HG02571 (cell line): Measurements from ENCODE around the gene ZNFX1.

Experiments
- ATAC-seq: cut with Tn5 transposase; IDR thresholded peaks from one replicate; pipeline ENCODE4 v1.9.1; 2021; ENCODE audit warnings: mild to moderate bottlenecking, moderate library complexity; ENCODE audit not compliant: unreplicated experiment

ZNFX1 gene

GRCh38 chr20:49279677-49280462 is 2.0 kb upstream of the ZNFX1 start:
- ATAC-seq = no peak

- no peak for ATAC-seq
Measured at GRCh38 chr20:49278818-49279676, 1.2 kb upstream of the ZNFX1 start.

GRCh38 chr20:49277786-49278035 is 146 bp downstream of the ZNFX1 start:
- ATAC-seq = no peak

GRCh38 chr20:49276961-49277785 is 684 bp downstream of the ZNFX1 start:
- ATAC-seq = no peak

GRCh38 chr20:49276161-49276960 is 1.5 kb downstream of the ZNFX1 start:
- no peak for ATAC-seq

GRCh38 chr20:49275636-49276035 is 2.2 kb downstream of the ZNFX1 start:
- ATAC-seq = no peak

GRCh38 chr20:49275216-49275615 is 2.6 kb downstream of the ZNFX1 start:
- no peak for ATAC-seq

- ATAC-seq = no peak
Measured at GRCh38 chr20:49273696-49274277, 4.1 kb downstream of the ZNFX1 start.

GRCh38 chr20:49272654-49273053 is 5.2 kb downstream of the ZNFX1 start:
- ATAC-seq = no peak

GRCh38 chr20:49270736-49271135 is 7.1 kb downstream of the ZNFX1 start:
- ATAC-seq = no peak

GRCh38 chr20:49270177-49270576 is 7.7 kb downstream of the ZNFX1 start:
- ATAC-seq = no peak

- ATAC-seq = no peak
Measured at GRCh38 chr20:49268600-49269365, 9.1 kb downstream of the ZNFX1 start.

GRCh38 chr20:49267327-49267726 is 10.5 kb downstream of the ZNFX1 start:
- no peak for ATAC-seq

- ATAC-seq = no peak
Measured at GRCh38 chr20:49262444-49262843, 15.4 kb downstream of the ZNFX1 start.

- no peak for ATAC-seq
Measured at GRCh38 chr20:49261173-49261572, 16.7 kb downstream of the ZNFX1 start.

GRCh38 chr20:49260218-49260617 is 17.6 kb downstream of the ZNFX1 start:
- no peak for ATAC-seq

GRCh38 chr20:49259799-49260198 is 18.1 kb downstream of the ZNFX1 start:
- ATAC-seq = no peak

- no peak for ATAC-seq
Measured at GRCh38 chr20:49259284-49259683, 18.6 kb downstream of the ZNFX1 start.

- no peak for ATAC-seq
Measured at GRCh38 chr20:49256261-49256660, 21.6 kb downstream of the ZNFX1 start.
